GM12878 (cell line): ENCODE data around the gene SLC38A7.

Experiments used
- EP300 ChIP-seq, 2 experiments: fragments of 150-350 bp in 1 of 2; IDR thresholded peaks; 2 replicates each; pipeline ENCODE4 v1.6.1; 2011 to 2012; ENCODE audit warnings: low read depth in 2 of 2, low read length in 2 of 2, borderline replicate concordance in 1 of 2, improper control_type of control experiment in 1 of 2, inconsistent platforms in 1 of 2; ENCODE audit not compliant: control insufficient read depth in 1 of 2
- KAT2A ChIP-seq: conservative IDR thresholded peaks from 2 replicates; pipeline ENCODE4 v1.6.1; 2011; ENCODE audit warnings: low read depth, low read length; ENCODE audit not compliant: control insufficient read depth
- POLR2A ChIP-seq: IDR thresholded peaks from 2 replicates; pipeline ENCODE4 v1.6.1; 2011; ENCODE audit warnings: low read depth, mild to moderate bottlenecking, low read length

GRCh38 chr16:58638148-58639036 is 46.2 kb downstream of the SLC38A7 start:
- TF ChIP-seq POLR2A: no peak
- TF ChIP-seq EP300 (IDR thresholded peaks at IDR 0.05; ENCODE audit: borderline replicate concordance in 1 of 2, control insufficient read depth in 1 of 2, low read depth in 2 of 2, low read length in 2 of 2): no peak
- TF ChIP-seq KAT2A: no peak
